ENCODE results near the gene EGFL7. TPM values are rescaled to one million over a fixed set of nuclear protein-coding genes. Genes with fewer than 3 reads are reported as not detected.
A peak's percentile ranks its signal among the peaks of the same experiment; 100 is the strongest.

The EGFL7 gene
- total and polyA plus RNA-seq, 10 donors, result 132 to 522 (median 187) TPM

GRCh38 chr9:136619742-136620440 is 42.8 kb upstream of the EGFL7 start:
- DNase-seq, result peak; percentile 96
- peak overlapping the region; percentile 1 to 96 (median 89) for H3K27ac ChIP-seq
- peak overlapping the region in 1 of 8 donors; percentile 60 for H3K4me3 ChIP-seq
- no peaks in the 10 kb centered on the region for H3K36me3 ChIP-seq
- WGBS, 5 donors, result 35 to 48% (median 43%) methylated on average over 13 to 26 of the region's 26 CpGs
- peaks cover 0 to 18% (median 0%) of the 10 kb centered on the region in 7 donors for H3K27me3 ChIP-seq (replicated peaks in 1 of 7)
- TF ChIP-seq CTCF (IDR thresholded peaks at IDR 0.05 in 8 of 11, conservative IDR thresholded peaks at IDR 0.05 in 3 of 11) (peak in 1 of 11 experiments; percentile 7), POLR2AphosphoS5 (IDR thresholded peaks at IDR 0.05) (peak; percentile 68 to 91 (median 72)), POLR2A (IDR thresholded peaks at IDR 0.05) (no peak)
- H3K4me1 ChIP-seq, result peaks cover 19 to 99% (median 77%) of the 10 kb centered on the region in 6 donors
- H3K9me3 ChIP-seq, result no peaks in the 10 kb centered on the region
- intact Hi-C loops (cut with DNase I; ENCODE audit: low total_unique reads), result loop anchor here (10.0 kb wide), 1 partner anchor 55 kb away; no protein-coding TSS in a partner anchor

DNA sequence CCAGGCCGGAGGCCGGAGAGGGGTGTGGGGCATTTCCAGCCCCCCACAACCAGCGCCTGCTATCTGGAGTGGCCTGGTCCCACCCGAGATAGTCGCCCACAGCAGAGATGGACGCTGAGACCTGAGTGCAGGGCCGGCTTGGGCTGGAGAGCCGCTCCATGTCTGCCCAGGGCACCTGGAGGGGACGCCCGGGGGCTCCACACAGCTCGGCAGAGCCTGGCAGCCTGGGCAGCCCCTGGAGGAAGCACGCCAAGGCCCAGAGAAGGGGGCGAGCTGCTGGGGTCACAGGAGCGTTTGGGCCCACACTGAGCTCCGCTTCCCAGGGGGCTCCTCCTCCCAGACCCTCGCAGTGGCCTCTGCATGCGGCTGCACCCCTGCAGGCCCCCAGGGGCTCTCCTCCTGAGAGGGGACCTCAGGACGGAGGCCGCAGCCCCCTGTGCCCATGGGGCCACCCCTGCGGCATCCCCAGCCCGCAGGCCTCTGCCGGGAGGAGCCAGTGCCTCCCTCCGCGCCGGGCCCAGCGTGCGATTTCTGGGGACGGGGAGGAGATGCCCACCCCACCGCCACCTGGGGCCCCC is 42.2 kb upstream of the EGFL7 start:
- peaks cover 22 to 99% (median 78%) of the 10 kb centered on the region in 6 donors for H3K4me1 ChIP-seq

DNA sequence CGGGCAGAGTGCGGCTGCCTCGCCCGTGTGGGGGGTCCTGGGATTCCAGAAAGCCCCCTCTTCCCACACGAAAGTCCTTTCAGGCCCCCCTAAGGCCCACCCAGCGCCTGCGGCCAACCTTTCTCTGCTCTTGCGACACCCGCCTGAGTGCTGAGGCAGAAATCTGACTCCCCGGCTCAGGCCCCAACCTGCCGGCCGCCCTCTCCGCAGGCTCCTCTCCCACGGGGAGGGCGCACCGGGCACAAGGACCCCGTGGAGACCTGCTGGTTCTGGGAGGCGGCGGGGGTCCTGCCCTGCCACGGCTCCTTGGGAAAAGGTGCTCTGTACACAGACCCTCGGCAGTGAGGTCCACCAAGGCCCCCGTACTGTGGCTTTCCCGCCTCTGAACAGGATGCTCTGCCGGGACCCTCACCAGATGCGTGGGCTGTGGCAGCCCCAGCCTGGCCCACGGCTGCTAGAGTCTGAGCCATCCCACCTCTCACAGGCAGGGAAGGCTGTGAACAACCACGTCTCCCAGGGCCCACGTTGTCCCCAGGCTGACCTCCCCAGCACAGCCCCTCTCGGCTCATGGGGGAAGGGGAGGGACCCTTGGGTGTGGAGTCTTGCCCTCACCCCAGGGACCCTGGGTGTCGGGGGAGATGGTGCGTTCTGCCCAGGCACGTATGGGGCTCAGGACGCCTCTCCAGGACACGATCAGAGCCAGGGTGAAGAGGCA is 41.5 kb upstream of the EGFL7 start:
- no peak for DNase-seq
- peaks cover 0 to 27% (median 0%) of the 10 kb centered on the region in 7 donors for H3K27me3 ChIP-seq (replicated peaks in 1 of 7)
- H3K36me3 ChIP-seq, result no peaks in the 10 kb centered on the region
- TF ChIP-seq POLR2AphosphoS5 (IDR thresholded peaks at IDR 0.05) (no peak), POLR2A (IDR thresholded peaks at IDR 0.05) (no peak), CTCF (IDR thresholded peaks at IDR 0.05 in 8 of 11, conservative IDR thresholded peaks at IDR 0.05 in 3 of 11) (no peak)
- H3K9me3 ChIP-seq, result no peaks in the 10 kb centered on the region
- H3K4me1 ChIP-seq, result peaks cover 24 to 99% (median 76%) of the 10 kb centered on the region in 6 donors
- 57 to 72% (median 62%) methylated on average over 10 to 34 of the region's 34 CpGs; no CpG with 5 or more reads in 1 of the 5 donors for WGBS, 5 donors
- peak overlapping the region in 1 of 8 donors; percentile 60 for H3K4me3 ChIP-seq
- H3K27ac ChIP-seq, result peak overlapping the region in 6 of 8 donors; percentile 81 to 96 (median 92)
- intact Hi-C loops (cut with DNase I; ENCODE audit: low total_unique reads), result no loop called here

More for the DNA sequence above, 42.2 kb upstream of the EGFL7 start:
- H3K27ac ChIP-seq, result peak overlapping the region; percentile 1 to 96 (median 89)
- H3K27me3 ChIP-seq (replicated peaks in 1 of 7), result peaks cover 0 to 22% (median 0%) of the 10 kb centered on the region in 7 donors
- H3K36me3 ChIP-seq, result no peaks in the 10 kb centered on the region
- H3K4me3 ChIP-seq, result peak overlapping the region in 1 of 8 donors; percentile 60
- no peaks in the 10 kb centered on the region for H3K9me3 ChIP-seq
- intact Hi-C loops (cut with DNase I; ENCODE audit: low total_unique reads), result no loop called here
- WGBS, 5 donors, result 80 to 95% (median 86%) methylated on average over 1 to 29 of the region's 29 CpGs
- TF ChIP-seq CTCF (IDR thresholded peaks at IDR 0.05 in 8 of 11, conservative IDR thresholded peaks at IDR 0.05 in 3 of 11), result no peak
- TF ChIP-seq POLR2A (IDR thresholded peaks at IDR 0.05), result no peak
- TF ChIP-seq POLR2AphosphoS5 (IDR thresholded peaks at IDR 0.05), result no peak
- no peak for DNase-seq
